Spinal cord (tissue), 10 donors: ENCODE measurements around the gene ZMIZ2. TPM values are rescaled to one million over a fixed set of nuclear protein-coding genes. Genes with fewer than 3 reads are reported as not detected.

Experiments used
- DNase-seq, 6 donors: peaks; one replicate each; pipeline versions ENCODE4 v3.0.0 to v3.0.0-alpha.2; 2013 to 2015; ENCODE audit warnings: low spot score in 6 of 6, low read depth in 4 of 6
- H3K27ac ChIP-seq: one replicate; pipeline ENCODE4 v1.5.1; 2013; ENCODE audit warnings: low read depth, low read length, control low read depth
- H3K27me3 ChIP-seq: one replicate; pipeline ENCODE4 v1.6.1; 2013; ENCODE audit warnings: low read length; ENCODE audit not compliant: control insufficient read depth, insufficient read depth
- H3K36me3 ChIP-seq: one replicate; pipeline ENCODE4 v1.6.1; 2013; ENCODE audit warnings: low read length; ENCODE audit not compliant: control insufficient read depth, insufficient read depth
- H3K4me1 ChIP-seq: one replicate; pipeline ENCODE4 v1.6.1; 2013; ENCODE audit warnings: low read length; ENCODE audit not compliant: control insufficient read depth, insufficient read depth
- H3K4me3 ChIP-seq: one replicate; pipeline ENCODE4 v1.5.1; 2013; ENCODE audit warnings: low read depth, low read length, control low read depth
- H3K9me3 ChIP-seq: one replicate; pipeline ENCODE4 v1.6.1; 2013; ENCODE audit warnings: low read length; ENCODE audit not compliant: control insufficient read depth, insufficient read depth
- WGBS: methylation state at CpG from one replicate; pipeline ENCODE4 v1.1.5; 2013; ENCODE audit warnings: missing lambda C conversion rate; ENCODE audit not compliant: insufficient coverage; 5-methylcytosine and 5-hydroxymethylcytosine counted together
- polyA plus RNA-seq, 2 donors: library from polyadenylated mRNA; unstranded; fragments of 120-200 nt; gene quantifications; one replicate each; pipeline ENCODE4 v1.2.1, GENCODE V29; 2013; ENCODE audit not compliant: insufficient read length in 2 of 2
- total RNA-seq, 2 donors: library from RNA; depleted of rRNA in 1 of 2; stranded (reverse); fragments of 120-200 nt in 1 of 2; fragments of >200 nt in 1 of 2; gene quantifications; one replicate each; pipeline versions ENCODE4 v1.2.3 to v1.2.4, GENCODE V29; 2013 to 2014
- donor health status: healthy.

Gene ZMIZ2
- total and polyA plus RNA-seq, 4 donors, result 11.6 to 137 (median 63.5) TPM

GRCh38 chr7:44764081-44764480 is 15.4 kb downstream of the ZMIZ2 start:
- Histone ChIP-seq H3K27ac (no peak overlapping the region), H3K36me3 (peaks cover 97% of the 10 kb centered on the region), H3K27me3 (no peaks in the 10 kb centered on the region), H3K4me1 (peaks cover 27% of the 10 kb centered on the region), H3K9me3 (no peaks in the 10 kb centered on the region), H3K4me3 (no peak overlapping the region)
- WGBS, result 75% methylated on average over 6 of the region's 6 CpGs
- no peak for DNase-seq

- DNase-seq, result no peak
- peaks cover 93% of the 10 kb centered on the region for H3K36me3 ChIP-seq
- H3K9me3 ChIP-seq, result no peaks in the 10 kb centered on the region
- no peak overlapping the region for H3K27ac ChIP-seq
- peaks cover 31% of the 10 kb centered on the region for H3K4me1 ChIP-seq
- no peaks in the 10 kb centered on the region for H3K27me3 ChIP-seq
- no peak overlapping the region for H3K4me3 ChIP-seq
- WGBS, result 93% methylated on average over 22 of the region's 22 CpGs
Measured at GRCh38 chr7:44764665-44765578, 16.3 kb downstream of the ZMIZ2 start.

GRCh38 chr7:44765579-44766415 is 17.1 kb downstream of the ZMIZ2 start:
- H3K36me3 ChIP-seq, result peaks cover 86% of the 10 kb centered on the region
- H3K27me3 ChIP-seq, result no peaks in the 10 kb centered on the region
- no peak overlapping the region for H3K27ac ChIP-seq
- WGBS, result 90% methylated on average over 17 of the region's 17 CpGs
- no peaks in the 10 kb centered on the region for H3K9me3 ChIP-seq
- H3K4me3 ChIP-seq, result no peak overlapping the region
- H3K4me1 ChIP-seq, result peaks cover 31% of the 10 kb centered on the region
- no peak for DNase-seq

- Histone ChIP-seq H3K9me3 (no peaks in the 10 kb centered on the region), H3K36me3 (peaks cover 80% of the 10 kb centered on the region), H3K27me3 (no peaks in the 10 kb centered on the region), H3K4me1 (peaks cover 31% of the 10 kb centered on the region), H3K4me3 (no peak overlapping the region), H3K27ac (no peak overlapping the region)
- WGBS, result 92% methylated on average over 11 of the region's 11 CpGs
- DNase-seq, result no peak
Measured at GRCh38 chr7:44766416-44766801, 17.8 kb downstream of the ZMIZ2 start.

- DNase-seq, result no peak
- Histone ChIP-seq H3K4me1 (peaks cover 31% of the 10 kb centered on the region), H3K27me3 (no peaks in the 10 kb centered on the region), H3K9me3 (no peaks in the 10 kb centered on the region), H3K27ac (peak overlapping the region; percentile 75), H3K36me3 (peaks cover 71% of the 10 kb centered on the region), H3K4me3 (no peak overlapping the region)
- 71% methylated on average over 19 of the region's 19 CpGs for WGBS
Measured at GRCh38 chr7:44767134-44767911, 18.7 kb downstream of the ZMIZ2 start.

GRCh38 chr7:44767912-44768627 is 19.4 kb downstream of the ZMIZ2 start:
- H3K27ac ChIP-seq, result peak overlapping the region; percentile 75
- WGBS, result 48% methylated on average over 8 of the region's 12 CpGs
- H3K4me1 ChIP-seq, result peaks cover 31% of the 10 kb centered on the region
- no peak overlapping the region for H3K4me3 ChIP-seq
- no peaks in the 10 kb centered on the region for H3K27me3 ChIP-seq
- H3K9me3 ChIP-seq, result no peaks in the 10 kb centered on the region
- H3K36me3 ChIP-seq, result peaks cover 64% of the 10 kb centered on the region
- DNase-seq, result peak in 2 of 6 donors; percentile 11 to 75

GRCh38 chr7:44768628-44769371 is 20.2 kb downstream of the ZMIZ2 start:
- peak overlapping the region; percentile 75 for H3K27ac ChIP-seq
- no peak for DNase-seq
- H3K9me3 ChIP-seq, result no peaks in the 10 kb centered on the region
- 47% methylated on average over 11 of the region's 11 CpGs for WGBS
- no peaks in the 10 kb centered on the region for H3K27me3 ChIP-seq
- H3K4me3 ChIP-seq, result no peak overlapping the region
- peaks cover 31% of the 10 kb centered on the region for H3K4me1 ChIP-seq
- peaks cover 57% of the 10 kb centered on the region for H3K36me3 ChIP-seq

- no peak for DNase-seq
- 71% methylated on average over 5 of the region's 8 CpGs for WGBS
Measured at GRCh38 chr7:44769376-44769775, 20.7 kb downstream of the ZMIZ2 start.

More at GRCh38 chr7:44769376-44769775, 20.7 kb downstream of the ZMIZ2 start:
- Histone ChIP-seq H3K27me3 (no peaks in the 10 kb centered on the region), H3K9me3 (no peaks in the 10 kb centered on the region), H3K4me1 (peaks cover 31% of the 10 kb centered on the region), H3K27ac (peak overlapping the region; percentile 75), H3K4me3 (no peak overlapping the region), H3K36me3 (peaks cover 51% of the 10 kb centered on the region)
